GM21367 (cell line): Measurements from ENCODE around the gene ANKRD35.

ENCODE experiments used
- ATAC-seq: cut with Tn5 transposase; IDR thresholded peaks from one replicate; pipeline ENCODE4 v1.9.1; 2021; ENCODE audit not compliant: unreplicated experiment

The ANKRD35 gene

GRCh38 chr1:145897969-145898368 lies 12.3 kb upstream of the ANKRD35 start:
- ATAC-seq, result no peak

DNA sequence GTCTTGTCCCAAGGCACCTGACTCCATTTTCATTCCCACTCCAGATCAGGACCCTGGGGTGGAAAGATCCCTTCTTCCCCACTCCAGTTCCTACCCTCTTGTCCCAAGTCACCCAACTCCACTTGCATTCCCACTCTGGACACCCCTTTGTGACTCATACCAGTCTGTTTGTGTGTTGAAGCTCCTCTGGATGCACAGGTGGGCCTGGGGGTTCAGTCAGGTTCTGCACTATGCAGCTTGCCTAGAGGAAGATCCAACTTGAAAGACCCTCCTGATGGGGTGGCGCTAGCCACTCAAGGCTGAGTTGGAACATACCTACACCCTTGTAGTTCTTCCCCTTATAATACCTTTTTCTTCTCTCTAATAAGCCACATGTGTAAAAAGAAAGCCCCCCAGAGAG lies 9.8 kb upstream of the ANKRD35 start:
- no peak for ATAC-seq

DNA sequence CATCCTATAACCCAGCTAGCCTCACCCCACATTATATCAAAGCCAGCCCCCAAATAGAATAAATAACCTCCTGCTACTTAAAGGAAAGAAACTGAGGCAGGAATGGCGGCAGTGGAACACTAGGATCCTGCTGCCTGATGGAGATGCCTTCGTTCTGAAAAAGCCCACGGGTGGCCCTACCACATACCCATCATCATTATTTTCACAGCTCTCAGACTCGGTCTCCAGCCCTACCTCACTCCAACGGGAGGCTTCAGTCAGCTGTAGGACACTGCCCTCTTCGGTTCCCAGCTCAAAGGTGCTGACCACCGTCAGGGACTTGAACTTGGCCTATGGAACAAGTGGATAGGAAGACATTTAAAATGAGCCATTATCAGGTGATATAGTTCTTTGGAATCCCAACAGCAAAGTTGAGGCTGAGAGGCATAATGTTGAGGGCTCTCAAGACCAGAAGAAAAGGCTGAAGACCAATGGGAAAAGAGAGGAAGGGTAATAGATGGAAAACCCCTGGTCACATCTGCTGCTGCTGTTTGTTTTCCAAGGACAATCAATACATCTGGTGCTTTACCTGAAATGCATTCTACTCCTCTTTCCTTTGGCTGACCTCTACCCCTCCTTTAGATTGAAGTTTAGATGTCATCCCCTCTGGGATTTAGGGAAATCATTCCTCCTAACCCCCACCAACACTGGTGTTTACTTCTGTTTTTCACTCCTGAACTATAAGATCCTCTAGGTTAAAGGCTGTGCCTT lies 7.8 kb upstream of the ANKRD35 start:
- no peak for ATAC-seq

DNA sequence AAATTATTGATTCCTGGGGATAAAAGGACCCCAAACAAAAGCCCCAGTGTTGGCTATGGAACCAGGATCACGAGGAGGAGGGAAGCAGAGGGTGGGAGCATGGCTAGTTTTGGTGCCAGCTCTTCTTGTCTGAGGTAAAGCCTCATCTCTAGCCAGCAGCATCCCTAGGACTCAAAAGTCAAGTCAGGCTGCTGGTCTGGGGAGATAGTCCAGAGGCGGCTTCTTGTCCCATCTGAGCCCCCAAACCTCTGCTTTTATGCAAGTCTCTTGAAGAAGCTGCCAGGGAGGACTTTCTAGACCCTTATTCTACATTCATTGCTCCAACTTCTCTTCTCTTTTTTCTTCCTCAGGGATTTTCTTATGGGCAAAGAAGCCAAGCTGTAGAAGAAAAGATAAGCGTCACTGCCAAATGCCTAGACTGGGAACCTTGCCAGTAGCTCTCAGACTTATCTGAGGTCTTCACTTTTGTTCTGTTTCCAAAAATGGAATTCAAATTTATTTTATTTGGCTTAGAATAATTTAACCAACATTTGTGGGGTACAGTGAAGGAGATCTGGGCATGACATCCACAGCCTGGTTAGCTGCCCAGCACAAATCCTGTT lies 6.9 kb upstream of the ANKRD35 start:
- ATAC-seq, result no peak

DNA sequence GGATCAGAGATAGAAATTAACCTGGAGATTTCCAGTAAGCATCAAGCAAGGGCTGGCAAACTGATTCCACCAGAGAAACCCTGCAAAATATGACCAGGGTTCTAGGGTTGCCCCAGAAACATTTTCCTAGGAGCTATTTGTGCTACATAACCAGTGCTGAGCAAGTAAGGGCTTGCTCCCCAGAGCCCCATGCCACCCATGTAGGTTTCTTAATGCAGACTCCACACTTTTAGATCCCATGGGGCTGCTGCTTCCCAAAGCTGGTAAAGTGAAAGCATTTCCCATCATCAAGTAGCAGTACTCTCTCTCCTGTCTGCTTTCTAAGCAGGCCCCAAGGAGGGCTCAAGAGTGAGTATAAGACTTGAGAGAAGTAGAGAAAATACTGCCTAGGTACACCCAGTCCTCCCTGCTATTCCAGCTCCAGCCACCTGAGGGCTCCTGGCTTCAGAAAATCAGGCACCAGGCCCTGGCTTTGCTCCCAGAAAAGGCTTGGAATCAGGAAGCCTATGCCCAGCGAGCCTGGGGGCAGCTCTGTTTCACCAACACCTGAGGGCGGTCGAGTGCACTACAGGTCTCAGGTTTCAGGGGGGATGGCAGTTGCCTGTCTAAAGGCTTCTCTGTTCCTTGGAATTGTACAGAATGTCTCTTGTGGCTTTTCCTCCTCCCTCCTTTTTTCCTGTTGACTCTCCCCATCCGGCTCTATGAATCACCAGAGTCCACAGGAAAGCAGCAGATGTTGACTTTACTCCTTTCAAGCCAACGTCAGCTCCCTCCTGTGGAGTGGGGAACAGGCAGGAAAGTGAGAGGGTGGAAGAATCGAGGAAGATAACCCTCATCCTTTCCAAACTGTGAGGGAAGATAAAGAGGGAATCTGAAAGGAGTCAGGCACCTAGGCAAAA lies 6.2 kb upstream of the ANKRD35 start:
- ATAC-seq, result no peak

- ATAC-seq, result no peak
These were observed 5.5 kb upstream of the ANKRD35 start for GRCh38 chr1:145891143-145891542.

- ATAC-seq, result no peak
These were observed 4.1 kb upstream of the ANKRD35 start for GRCh38 chr1:145889722-145890121.

- ATAC-seq, result no peak
These were observed 2.0 kb upstream of the ANKRD35 start for GRCh38 chr1:145887631-145888030.

GRCh38 chr1:145886816-145887215 lies 1.1 kb upstream of the ANKRD35 start:
- no peak for ATAC-seq

GRCh38 chr1:145886390-145886789 lies 724 bp upstream of the ANKRD35 start:
- no peak for ATAC-seq

GRCh38 chr1:145884675-145885074 lies 991 bp downstream of the ANKRD35 start:
- ATAC-seq, result no peak

- ATAC-seq, result no peak
These were observed 5.9 kb downstream of the ANKRD35 start for GRCh38 chr1:145879775-145880174.

DNA sequence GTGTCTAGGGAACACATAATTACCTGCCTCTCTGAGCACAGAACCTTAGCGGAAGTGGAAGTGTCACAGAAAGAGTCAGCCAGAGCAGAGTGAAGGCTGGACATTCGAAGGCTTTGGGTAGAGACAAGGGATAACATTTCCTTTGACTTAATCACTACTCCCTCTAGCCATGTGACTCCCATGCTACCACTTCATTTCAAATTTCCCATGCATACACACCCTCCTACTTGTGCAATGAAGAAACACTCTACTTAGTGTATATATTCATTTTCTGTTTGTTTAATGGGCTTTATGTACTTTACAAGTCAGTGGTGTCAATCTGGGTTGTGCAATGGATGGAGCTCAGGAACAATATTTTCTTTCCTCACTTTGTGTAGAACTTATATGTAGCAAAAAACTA lies 6.9 kb downstream of the ANKRD35 start:
- no peak for ATAC-seq

DNA sequence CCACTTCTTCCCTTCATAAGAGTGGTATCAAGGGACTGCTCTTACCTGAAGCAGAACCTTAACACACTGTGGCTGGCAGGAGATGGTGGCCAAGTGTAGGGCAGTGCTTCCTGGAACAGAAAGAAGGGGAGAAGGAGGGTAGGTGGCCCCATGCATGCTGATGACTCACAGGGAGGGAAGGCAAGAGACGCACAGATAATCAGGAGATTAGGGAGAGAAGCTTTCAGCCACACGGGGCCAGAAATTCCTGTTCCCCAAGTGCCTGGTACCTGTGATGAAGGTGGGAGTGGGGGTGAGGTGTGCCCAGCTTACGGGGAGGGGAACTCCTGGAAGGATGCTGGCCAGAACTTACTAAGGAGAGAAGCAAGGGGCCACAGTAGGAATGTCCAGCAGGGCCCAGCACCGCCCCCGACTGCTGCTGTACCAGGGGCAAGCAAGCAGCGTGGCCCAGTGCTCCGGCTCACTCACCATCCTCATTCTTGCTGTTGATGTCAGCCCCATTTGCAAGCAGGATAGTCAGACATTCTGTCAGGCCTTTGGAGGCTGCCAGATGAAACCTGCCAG lies 7.7 kb downstream of the ANKRD35 start:
- ATAC-seq, result no peak

- ATAC-seq, result no peak
These were observed 11.0 kb downstream of the ANKRD35 start for GRCh38 chr1:145874646-145875045.

DNA sequence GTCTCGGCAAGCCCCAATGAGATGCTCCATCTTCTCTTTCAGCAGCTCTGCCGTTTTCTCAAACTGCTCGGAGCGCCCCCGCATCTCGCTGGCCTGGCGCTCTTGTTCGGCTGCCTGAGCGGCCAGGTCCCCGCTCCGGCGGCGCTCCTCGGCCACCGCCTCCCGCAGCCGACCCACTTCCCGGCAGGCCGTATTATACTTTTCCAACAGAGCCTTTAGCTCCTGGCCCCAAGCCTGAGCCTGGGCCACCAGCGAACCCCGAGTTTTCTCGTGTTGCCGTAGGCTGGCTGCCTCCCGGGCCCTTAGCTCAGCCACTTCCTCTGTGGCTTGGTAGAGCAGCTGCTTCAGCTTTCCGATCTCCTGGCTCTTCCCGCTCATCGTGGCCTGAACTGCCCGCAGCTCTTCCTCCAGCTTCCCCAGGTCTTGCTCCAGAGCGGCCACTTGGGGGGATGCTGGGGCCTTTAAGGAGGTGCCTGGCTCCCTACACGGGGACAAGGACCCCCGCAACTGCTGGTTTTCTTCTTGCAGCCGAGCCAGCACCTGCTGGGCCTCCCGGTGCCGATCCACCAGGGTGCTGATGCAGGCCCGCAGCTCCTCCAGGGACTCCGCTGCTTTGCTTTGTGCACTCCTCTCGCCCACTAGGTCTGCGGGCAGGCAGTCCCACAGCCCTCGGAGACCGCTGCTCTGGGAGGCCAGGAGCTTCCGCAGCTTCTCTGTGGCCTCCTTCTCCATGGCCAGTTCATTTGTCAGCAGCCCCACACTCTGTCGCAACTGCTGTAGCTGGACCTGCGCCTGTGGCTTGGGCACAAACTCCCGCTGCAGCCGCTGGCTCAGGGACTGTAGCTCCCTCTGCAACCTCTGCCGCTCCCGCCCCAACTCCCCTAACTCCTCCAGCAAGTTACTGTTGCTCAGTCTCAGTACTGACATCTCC lies 13.4 kb downstream of the ANKRD35 start:
- no peak for ATAC-seq

- no peak for ATAC-seq
These were observed 17.4 kb downstream of the ANKRD35 start for GRCh38 chr1:145868232-145868631.

GRCh38 chr1:145863282-145864018 lies 22.2 kb downstream of the ANKRD35 start:
- no peak for ATAC-seq

DNA sequence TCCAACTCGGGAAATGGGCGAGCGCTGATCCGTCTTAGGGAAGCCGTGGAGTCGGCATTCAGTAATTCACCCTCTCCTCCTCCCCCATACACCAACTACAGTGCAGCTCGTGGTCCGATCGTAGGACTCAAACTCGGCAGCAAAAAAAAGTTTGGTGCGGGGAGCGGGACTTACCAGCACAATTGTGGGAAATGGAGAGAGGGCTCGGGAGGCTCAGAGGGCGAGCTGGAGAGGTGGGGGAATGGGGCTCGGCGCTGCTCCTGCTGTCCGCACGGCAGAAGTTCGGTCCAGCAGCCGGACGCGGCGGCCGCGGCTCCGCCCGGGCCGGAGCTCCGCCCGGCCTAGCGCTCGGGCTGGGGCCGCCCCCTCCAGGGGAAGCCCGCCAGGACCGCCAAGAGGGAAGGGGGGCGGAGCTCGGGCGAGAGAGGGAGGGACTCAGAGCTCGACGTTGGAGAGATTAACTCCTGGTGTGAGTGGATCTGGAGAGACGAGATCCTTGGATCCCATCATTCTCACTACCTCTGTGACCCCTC lies 26.1 kb downstream of the ANKRD35 start:
- peak; percentile 57 for ATAC-seq
